K562 (cell line): Measurements from ENCODE around the gene COL10A1. TPM values are rescaled to one million over a fixed set of nuclear protein-coding genes. Genes with fewer than 3 reads are reported as not detected.

Experiments
- HDAC3 ChIP-seq: fragments of 450-650 bp; IDR thresholded peaks from 2 replicates; pipeline ENCODE4 v1.6.1; 2018; ENCODE audit warnings: borderline replicate concordance, mild to moderate bottlenecking, moderate library complexity; ENCODE audit not compliant: partially characterized antibody
- HNRNPH1 ChIP-seq: fragments of 200-400 bp; formaldehyde crosslinking; optimal IDR thresholded peaks from 2 replicates; pipeline ENCODE3; 2017; ENCODE audit warnings: low read depth, mild to moderate bottlenecking, low read length, moderate library complexity
- JUND ChIP-seq, 2 experiments: IDR thresholded peaks; 2 replicates in 1 of 2; 3 replicates in 1 of 2; pipeline ENCODE4 v1.6.1; 2011; ENCODE audit warnings: borderline replicate concordance in 2 of 2, low read depth in 2 of 2, low read length in 2 of 2, improper control_type of control experiment in 1 of 2, missing biosample characterization in 1 of 2, missing genetic modification characterization in 1 of 2, missing genetic modification reagents in 1 of 2
- LARP7 ChIP-seq: fragments of 450-650 bp; IDR thresholded peaks from 2 replicates; pipeline ENCODE4 v1.6.1; 2016
- NCOR1 ChIP-seq: fragments of 450-650 bp; IDR thresholded peaks from 2 replicates; pipeline ENCODE4 v1.6.1; 2016; ENCODE audit warnings: mild to moderate bottlenecking, moderate library complexity
- NFATC3 ChIP-seq: fragments of 450-650 bp; IDR thresholded peaks from 2 replicates; pipeline ENCODE4 v1.6.1; 2017; ENCODE audit warnings: mild to moderate bottlenecking
- PHF21A ChIP-seq: fragments of 450-650 bp; IDR thresholded peaks from 2 replicates; pipeline ENCODE4 v1.6.1; 2017; ENCODE audit warnings: low read depth, borderline replicate concordance
- POU5F1 ChIP-seq: fragments of 150-350 bp; IDR thresholded peaks from 2 replicates; pipeline ENCODE4 v1.6.1; 2014; ENCODE audit warnings: borderline replicate concordance, low read length, low read depth, mild to moderate bottlenecking; ENCODE audit not compliant: partially characterized antibody
- STAG1 ChIP-seq: sonication (generic); formaldehyde crosslinking; IDR thresholded peaks from 2 replicates; pipeline ENCODE4 v1.5.0; 2020; ENCODE audit warnings: missing genetic modification reagents, borderline replicate concordance
- ZNF12 ChIP-seq: sonication (generic); formaldehyde crosslinking; IDR thresholded peaks from 2 replicates; pipeline ENCODE4 v1.4.0; 2020; ENCODE audit warnings: mild to moderate bottlenecking, missing genetic modification reagents
- ZNF175 ChIP-seq: fragments of 200-800 bp; sonication (Bioruptor generic); IDR thresholded peaks from 2 replicates; pipeline ENCODE4 v1.6.1; 2016; ENCODE audit warnings: low read depth, mild to moderate bottlenecking, missing genetic modification characterization, missing compliant biosample characterization
- ZNF23 ChIP-seq: fragments of 250-450 bp; sonication (Bioruptor Pico); IDR thresholded peaks from 2 replicates; pipeline ENCODE4 v1.4.0; 2020; ENCODE audit warnings: mild to moderate bottlenecking
- ZNF274 ChIP-seq: IDR thresholded peaks from 2 replicates; pipeline ENCODE4 v1.6.1; 2011; ENCODE audit warnings: low read depth, mild to moderate bottlenecking, low read length, moderate library complexity, borderline replicate concordance
- ZNF347 ChIP-seq: fragments of 450-650 bp; formaldehyde crosslinking; IDR thresholded peaks from 2 replicates; pipeline ENCODE4 v1.4.0; 2020; ENCODE audit warnings: low read depth, mild to moderate bottlenecking, moderate library complexity
- ZNF384 ChIP-seq: IDR thresholded peaks from 2 replicates; pipeline ENCODE4 v1.6.1; 2012; ENCODE audit warnings: low read depth, low read length, improper control_type of control experiment
- ZNF507 ChIP-seq: conservative IDR thresholded peaks from 2 replicates; pipeline ENCODE4 v1.6.1; 2017; ENCODE audit warnings: missing genetic modification characterization, missing compliant biosample characterization
- polyA plus RNA-seq, 8 experiments: library from polyadenylated mRNA; depleted of rRNA in 4 of 8; stranded (reverse) in 5 of 8; unstranded in 3 of 8; fragments of >200 nt; fragmentation: Nextera tagmentation in 2 of 8; fragmentation: Illumina TruSeq in 1 of 8; extraction: Ambion mirVana in 2 of 8; extraction: Trizol in 1 of 8; gene quantifications; 2 replicates each; pipeline versions ENCODE4 v1.2.1 to v1.2.3, GENCODE V29; 2011 to 2014; ENCODE audit warnings: inconsistent platforms in 1 of 8, missing spikeins in 1 of 8
- total RNA-seq, 7 experiments: library from RNA; depleted of rRNA in 6 of 7; stranded (reverse); fragments of >200 nt in 6 of 7; fragmentation: Illumina TruSeq in 2 of 7; extraction: Trizol in 2 of 7; gene quantifications; 2 replicates each; pipeline versions ENCODE4 v1.2.1 to v1.2.3, GENCODE V29; 2011 to 2021; ENCODE audit warnings: low replicate concordance in 1 of 7
- TF ChIP-seq, protein P1 (sequence below): fragments of 250-450 bp; sonication (Bioruptor Pico); IDR thresholded peaks from 2 replicates; pipeline ENCODE4 v1.5.0; 2021
- TF ChIP-seq, protein P2 (sequence below): fragments of 450-650 bp; formaldehyde crosslinking; IDR thresholded peaks from 2 replicates; pipeline ENCODE4 v1.4.0; 2020; ENCODE audit warnings: mild to moderate bottlenecking, mixed read lengths
- TF ChIP-seq, protein P3 (sequence below): sonication (generic); IDR thresholded peaks from 2 replicates; pipeline ENCODE4 v1.6.1; 2016
- TF ChIP-seq, protein P4 (sequence below): fragments of 450-650 bp; IDR thresholded peaks from 2 replicates; pipeline ENCODE4 v1.6.1; 2018; ENCODE audit not compliant: partially characterized antibody

COL10A1 gene
- total and polyA plus RNA-seq, 9 of the 15 experiments (the other 6 are each of a cell fraction or from before 2014, with no cell fraction given) = 0.06 to 0.08 TPM; not detected in 7

DNA sequence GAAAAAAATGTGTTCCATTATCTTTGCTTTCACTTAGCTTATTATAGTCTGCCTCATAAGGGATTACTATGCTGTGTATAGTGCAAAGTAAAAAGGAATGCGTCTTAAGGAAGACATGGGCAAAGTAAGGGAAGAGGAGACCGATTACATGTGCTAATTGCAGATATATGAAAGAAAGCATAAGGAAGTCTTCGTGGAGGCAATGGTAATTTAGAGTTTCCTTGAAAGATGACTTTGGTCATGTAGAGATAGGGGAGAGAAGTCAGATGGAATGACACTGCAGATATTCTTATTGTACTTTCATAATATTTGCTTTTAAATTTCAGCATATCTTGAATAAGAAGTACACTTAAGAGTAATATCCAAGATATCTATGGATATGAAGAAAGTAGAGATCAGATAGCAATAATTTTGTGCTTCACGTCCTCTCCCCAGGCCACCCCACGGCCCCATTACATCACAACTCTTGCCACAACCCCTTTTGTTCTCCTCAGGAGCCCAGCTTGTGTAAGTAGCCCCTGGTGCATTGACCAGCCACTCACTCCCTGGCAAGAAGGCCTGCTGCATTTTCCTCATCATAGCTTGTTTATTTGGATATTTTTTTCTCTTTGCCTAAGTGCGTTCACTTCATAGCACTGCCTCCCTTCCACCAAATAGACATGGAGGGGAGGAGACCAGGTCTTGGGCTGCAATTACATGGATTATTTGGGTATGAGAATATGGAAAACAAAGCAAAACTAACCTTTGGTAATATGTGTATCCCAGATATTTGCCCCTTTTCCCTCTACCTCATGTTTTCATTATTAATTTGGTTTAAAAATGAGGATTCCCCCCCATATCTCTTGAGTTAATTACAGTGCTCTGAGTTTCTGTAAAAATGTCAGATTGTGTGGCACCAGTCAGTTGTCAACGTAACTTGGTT, 30.7 kb upstream of the COL10A1 start (continued):
- TF ChIP-seq LARP7 (no peak), ZNF347 (CRISPR knock-in tag) (no peak), ZNF23 (CRISPR knock-in tag) (no peak), HDAC3 (peak; percentile 29), ZNF384 (no peak), HNRNPH1 (no peak), NCOR1 (peak; percentile 67), ZNF507 (no peak), NFATC3 (no peak), ZNF175 (peak; percentile 48; the same call in 1 of the 2 replicates), POU5F1 (no peak), JUND (IDR thresholded peaks at IDR 0.05; ENCODE audit: borderline replicate concordance, low read depth, low read length) (peak; percentile 48; the same call in 1 of the 2 replicates), JUND (tag; IDR thresholded peaks at IDR 0.05; ENCODE audit: borderline replicate concordance, low read depth, low read length) (no peak; the same call in 2 of the 3 replicates), ZNF274 (no peak), ZNF12 (CRISPR knock-in tag) (no peak), PHF21A (no peak), STAG1 (CRISPR knock-in tag) (no peak)
- TF ChIP-seq, protein P1, sequence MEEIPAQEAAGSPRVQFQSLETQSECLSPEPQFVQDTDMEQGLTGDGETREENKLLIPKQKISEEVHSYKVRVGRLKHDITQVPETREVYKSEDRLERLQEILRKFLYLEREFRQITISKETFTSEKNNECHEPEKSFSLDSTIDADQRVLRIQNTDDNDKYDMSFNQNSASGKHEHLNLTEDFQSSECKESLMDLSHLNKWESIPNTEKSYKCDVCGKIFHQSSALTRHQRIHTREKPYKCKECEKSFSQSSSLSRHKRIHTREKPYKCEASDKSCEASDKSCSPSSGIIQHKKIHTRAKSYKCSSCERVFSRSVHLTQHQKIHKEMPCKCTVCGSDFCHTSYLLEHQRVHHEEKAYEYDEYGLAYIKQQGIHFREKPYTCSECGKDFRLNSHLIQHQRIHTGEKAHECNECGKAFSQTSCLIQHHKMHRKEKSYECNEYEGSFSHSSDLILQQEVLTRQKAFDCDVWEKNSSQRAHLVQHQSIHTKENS (CRISPR knock-in tag) = no peak
- TF ChIP-seq, protein P2, sequence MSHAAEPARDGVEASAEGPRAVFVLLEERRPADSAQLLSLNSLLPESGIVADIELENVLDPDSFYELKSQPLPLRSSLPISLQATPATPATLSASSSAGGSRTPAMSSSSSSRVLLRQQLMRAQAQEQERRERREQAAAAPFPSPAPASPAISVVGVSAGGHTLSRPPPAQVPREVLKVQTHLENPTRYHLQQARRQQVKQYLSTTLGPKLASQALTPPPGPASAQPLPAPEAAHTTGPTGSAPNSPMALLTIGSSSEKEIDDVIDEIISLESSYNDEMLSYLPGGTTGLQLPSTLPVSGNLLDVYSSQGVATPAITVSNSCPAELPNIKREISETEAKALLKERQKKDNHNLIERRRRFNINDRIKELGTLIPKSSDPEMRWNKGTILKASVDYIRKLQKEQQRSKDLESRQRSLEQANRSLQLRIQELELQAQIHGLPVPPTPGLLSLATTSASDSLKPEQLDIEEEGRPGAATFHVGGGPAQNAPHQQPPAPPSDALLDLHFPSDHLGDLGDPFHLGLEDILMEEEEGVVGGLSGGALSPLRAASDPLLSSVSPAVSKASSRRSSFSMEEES (CRISPR knock-in tag) = no peak
- TF ChIP-seq, protein P3, sequence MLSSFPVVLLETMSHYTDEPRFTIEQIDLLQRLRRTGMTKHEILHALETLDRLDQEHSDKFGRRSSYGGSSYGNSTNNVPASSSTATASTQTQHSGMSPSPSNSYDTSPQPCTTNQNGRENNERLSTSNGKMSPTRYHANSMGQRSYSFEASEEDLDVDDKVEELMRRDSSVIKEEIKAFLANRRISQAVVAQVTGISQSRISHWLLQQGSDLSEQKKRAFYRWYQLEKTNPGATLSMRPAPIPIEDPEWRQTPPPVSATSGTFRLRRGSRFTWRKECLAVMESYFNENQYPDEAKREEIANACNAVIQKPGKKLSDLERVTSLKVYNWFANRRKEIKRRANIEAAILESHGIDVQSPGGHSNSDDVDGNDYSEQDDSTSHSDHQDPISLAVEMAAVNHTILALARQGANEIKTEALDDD = peak; percentile 82
- TF ChIP-seq, protein P4, sequence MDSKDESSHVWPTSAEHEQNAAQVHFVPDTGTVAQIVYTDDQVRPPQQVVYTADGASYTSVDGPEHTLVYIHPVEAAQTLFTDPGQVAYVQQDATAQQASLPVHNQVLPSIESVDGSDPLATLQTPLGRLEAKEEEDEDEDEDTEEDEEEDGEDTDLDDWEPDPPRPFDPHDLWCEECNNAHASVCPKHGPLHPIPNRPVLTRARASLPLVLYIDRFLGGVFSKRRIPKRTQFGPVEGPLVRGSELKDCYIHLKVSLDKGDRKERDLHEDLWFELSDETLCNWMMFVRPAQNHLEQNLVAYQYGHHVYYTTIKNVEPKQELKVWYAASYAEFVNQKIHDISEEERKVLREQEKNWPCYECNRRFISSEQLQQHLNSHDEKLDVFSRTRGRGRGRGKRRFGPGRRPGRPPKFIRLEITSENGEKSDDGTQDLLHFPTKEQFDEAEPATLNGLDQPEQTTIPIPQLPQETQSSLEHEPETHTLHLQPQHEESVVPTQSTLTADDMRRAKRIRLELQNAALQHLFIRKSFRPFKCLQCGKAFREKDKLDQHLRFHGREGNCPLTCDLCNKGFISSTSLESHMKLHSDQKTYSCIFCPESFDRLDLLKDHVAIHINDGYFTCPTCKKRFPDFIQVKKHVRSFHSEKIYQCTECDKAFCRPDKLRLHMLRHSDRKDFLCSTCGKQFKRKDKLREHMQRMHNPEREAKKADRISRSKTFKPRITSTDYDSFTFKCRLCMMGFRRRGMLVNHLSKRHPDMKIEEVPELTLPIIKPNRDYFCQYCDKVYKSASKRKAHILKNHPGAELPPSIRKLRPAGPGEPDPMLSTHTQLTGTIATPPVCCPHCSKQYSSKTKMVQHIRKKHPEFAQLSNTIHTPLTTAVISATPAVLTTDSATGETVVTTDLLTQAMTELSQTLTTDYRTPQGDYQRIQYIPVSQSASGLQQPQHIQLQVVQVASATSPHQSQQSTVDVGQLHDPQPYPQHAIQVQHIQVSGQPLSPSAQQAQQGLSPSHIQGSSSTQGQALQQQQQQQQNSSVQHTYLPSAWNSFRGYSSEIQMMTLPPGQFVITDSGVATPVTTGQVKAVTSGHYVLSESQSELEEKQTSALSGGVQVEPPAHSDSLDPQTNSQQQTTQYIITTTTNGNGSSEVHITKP = peak; percentile 97
